Progenitor cell of endocrine pancreas (in vitro differentiated cells): ENCODE data around the gene DNAJB6. TPM values are rescaled to one million over a fixed set of nuclear protein-coding genes. Genes with fewer than 3 reads are reported as not detected.

Experiments
- DNase-seq: peaks from one replicate; pipeline ENCODE4 v3.0.0; 2021; ENCODE audit warnings: low spot score; ENCODE audit not compliant: unreplicated experiment
- H3K27ac Mint-ChIP-seq: 2 replicates; pipeline ENCODE4 v1.8.0; 2021; ENCODE audit warnings: mild to moderate bottlenecking, moderate library complexity, mixed read lengths
- H3K27me3 Mint-ChIP-seq: 2 replicates; pipeline ENCODE4 v1.8.0; 2021; ENCODE audit warnings: mixed read lengths
- H3K36me3 Mint-ChIP-seq: 2 replicates; pipeline ENCODE4 v1.8.0; 2022; ENCODE audit warnings: mixed read lengths; ENCODE audit not compliant: insufficient read depth
- H3K4me1 Mint-ChIP-seq: 2 replicates; pipeline ENCODE4 v1.8.0; 2021; ENCODE audit warnings: low read depth, mixed read lengths
- H3K4me3 Mint-ChIP-seq: 2 replicates; pipeline ENCODE4 v1.8.0; 2021; ENCODE audit warnings: low read depth, mild to moderate bottlenecking, moderate library complexity, mixed read lengths
- H3K9me3 Mint-ChIP-seq: 2 replicates; pipeline ENCODE4 v1.8.0; 2021; ENCODE audit warnings: low read depth, mixed read lengths
- CTCF ChIP-seq: fragments of 200-600 bp; sonication (generic); IDR thresholded peaks from one replicate; pipeline ENCODE4 v1.5.0; 2021; ENCODE audit warnings: antibody characterized with exemption, mild to moderate bottlenecking; ENCODE audit not compliant: unreplicated experiment
- total RNA-seq: library from RNA; stranded (reverse); gene quantifications from 2 replicates; pipeline ENCODE4 v1.2.1, GENCODE V29; 2021

Gene DNAJB6
- total RNA-seq, 1 donor from 2014 or later, result 119 TPM

- Mint-ChIP-seq H3K27me3 (no peaks in the 10 kb centered on the region), H3K9me3 (no peaks in the 10 kb centered on the region), H3K36me3 (peaks cover 34% of the 10 kb centered on the region), H3K4me3 (no peak overlapping the region), H3K4me1 (no peaks in the 10 kb centered on the region), H3K27ac (no peak overlapping the region)
- TF ChIP-seq CTCF, result no peak
- DNase-seq, result no peak
These were observed 74.8 kb downstream of the DNAJB6 start for GRCh38 chr7:157411580-157411979.

GRCh38 chr7:157412021-157412443 lies 75.2 kb downstream of the DNAJB6 start:
- Mint-ChIP-seq H3K4me1 (no peaks in the 10 kb centered on the region), H3K36me3 (peaks cover 38% of the 10 kb centered on the region), H3K9me3 (no peaks in the 10 kb centered on the region), H3K27me3 (no peaks in the 10 kb centered on the region), H3K27ac (no peak overlapping the region), H3K4me3 (no peak overlapping the region)
- no peak for DNase-seq
- TF ChIP-seq CTCF, result no peak

- Mint-ChIP-seq H3K4me1 (no peaks in the 10 kb centered on the region), H3K27me3 (no peaks in the 10 kb centered on the region), H3K36me3 (peaks cover 42% of the 10 kb centered on the region), H3K9me3 (no peaks in the 10 kb centered on the region), H3K27ac (no peak overlapping the region), H3K4me3 (no peak overlapping the region)
- no peak for DNase-seq
- TF ChIP-seq CTCF, result no peak
These were observed 75.8 kb downstream of the DNAJB6 start for GRCh38 chr7:157412491-157413180.

GRCh38 chr7:157413881-157414701 lies 77.3 kb downstream of the DNAJB6 start:
- Mint-ChIP-seq H3K36me3 (peaks cover 36% of the 10 kb centered on the region), H3K27me3 (no peaks in the 10 kb centered on the region), H3K27ac (no peak overlapping the region), H3K4me3 (no peak overlapping the region), H3K4me1 (no peaks in the 10 kb centered on the region), H3K9me3 (no peaks in the 10 kb centered on the region)
- no peak for TF ChIP-seq CTCF
- DNase-seq, result no peak

GRCh38 chr7:157414702-157415096 lies 77.9 kb downstream of the DNAJB6 start:
- Mint-ChIP-seq H3K27me3 (no peaks in the 10 kb centered on the region), H3K4me3 (no peak overlapping the region)
- no peak for DNase-seq

More at GRCh38 chr7:157414702-157415096, 77.9 kb downstream of the DNAJB6 start:
- no peaks in the 10 kb centered on the region for H3K4me1 Mint-ChIP-seq
- H3K9me3 Mint-ChIP-seq, result no peaks in the 10 kb centered on the region
- TF ChIP-seq CTCF, result no peak
- H3K36me3 Mint-ChIP-seq, result peaks cover 38% of the 10 kb centered on the region
- H3K27ac Mint-ChIP-seq, result no peak overlapping the region
